BJ (cell line): Measurements from ENCODE around the gene C1QB. TPM values are rescaled to one million over a fixed set of nuclear protein-coding genes. Genes with fewer than 3 reads are reported as not detected.

Source experiments
- CTCF ChIA-PET: fragments of 350-600 bp; formaldehyde crosslinking; extraction: SDS; loops from one replicate; lab custom pipeline; 2021; ENCODE audit warnings: antibody characterized with exemption, inconsistent platforms; lab: Yijun Ruan, JAX
- POLR2A ChIA-PET: fragments of 300-600 bp; sonication (Branson Sonifier 250); formaldehyde crosslinking; extraction: SDS; loops from one replicate; lab custom pipeline; 2021; ENCODE audit warnings: antibody characterized with exemption; lab: Charles Lee
- DNase-seq: peaks from one replicate; pipeline ENCODE4 v3.0.0-alpha.2; 2011; ENCODE audit warnings: low read depth
- H3K27me3 ChIP-seq: 2 replicates; pipeline ENCODE4 v1.6.0; 2011; ENCODE audit warnings: low read length; ENCODE audit not compliant: control insufficient read depth, insufficient read depth
- H3K36me3 ChIP-seq: 2 replicates; pipeline ENCODE4 v1.5.1; 2011; ENCODE audit warnings: low read length; ENCODE audit not compliant: control insufficient read depth, insufficient read depth
- H3K4me3 ChIP-seq: 2 replicates; pipeline ENCODE4 v1.5.1; 2011; ENCODE audit warnings: low read depth, mild to moderate bottlenecking, control low read depth, low read length
- polyA plus RNA-seq: library from polyadenylated mRNA; depleted of rRNA; stranded (reverse); fragments of >200 nt; gene quantifications from 2 replicates; pipeline ENCODE4 v1.2.3, GENCODE V29; 2011
- TF ChIP-seq, protein P1 (sequence below): IDR thresholded peaks from 2 replicates; pipeline ENCODE4 v1.5.1; 2011; ENCODE audit warnings: low read depth, mild to moderate bottlenecking, control low read depth, inconsistent platforms, low read length, moderate library complexity; ENCODE audit not compliant: insufficient read depth

Gene C1QB
- polyA plus RNA-seq, 1 experiment: not detected

DNA sequence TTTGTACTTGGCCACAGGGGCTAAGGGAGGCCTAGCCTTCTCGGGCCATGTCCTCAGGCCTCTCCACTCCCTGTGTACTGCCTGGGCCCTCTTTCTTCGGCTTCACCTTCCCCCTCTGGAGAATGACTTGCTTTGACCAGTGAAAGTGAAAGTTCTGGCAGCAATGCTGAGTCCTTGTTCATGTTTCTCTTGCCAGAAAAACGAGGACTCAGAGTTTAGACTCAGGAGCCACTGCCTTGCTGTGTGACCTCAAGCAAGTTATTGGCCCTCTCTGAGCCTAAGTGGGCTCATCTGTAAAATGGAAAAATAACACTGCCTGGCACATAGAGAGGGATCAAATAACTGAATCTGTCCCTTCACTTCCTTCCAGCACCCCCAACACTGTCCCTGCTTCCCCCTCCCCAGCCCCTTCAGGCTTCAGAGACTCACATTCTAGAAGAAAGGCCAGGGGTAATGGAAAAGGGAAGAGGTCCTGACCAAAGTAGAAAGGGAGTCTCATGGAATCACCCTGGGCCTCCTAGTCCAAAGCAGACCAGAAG, 15.1 kb upstream of the C1QB start:
- no peak overlapping the region for H3K4me3 ChIP-seq
- POLR2A ChIA-PET: no interaction called here
- no peaks in the 10 kb centered on the region for H3K36me3 ChIP-seq
- CTCF ChIA-PET: no interaction called here
- TF ChIP-seq, protein P1, sequence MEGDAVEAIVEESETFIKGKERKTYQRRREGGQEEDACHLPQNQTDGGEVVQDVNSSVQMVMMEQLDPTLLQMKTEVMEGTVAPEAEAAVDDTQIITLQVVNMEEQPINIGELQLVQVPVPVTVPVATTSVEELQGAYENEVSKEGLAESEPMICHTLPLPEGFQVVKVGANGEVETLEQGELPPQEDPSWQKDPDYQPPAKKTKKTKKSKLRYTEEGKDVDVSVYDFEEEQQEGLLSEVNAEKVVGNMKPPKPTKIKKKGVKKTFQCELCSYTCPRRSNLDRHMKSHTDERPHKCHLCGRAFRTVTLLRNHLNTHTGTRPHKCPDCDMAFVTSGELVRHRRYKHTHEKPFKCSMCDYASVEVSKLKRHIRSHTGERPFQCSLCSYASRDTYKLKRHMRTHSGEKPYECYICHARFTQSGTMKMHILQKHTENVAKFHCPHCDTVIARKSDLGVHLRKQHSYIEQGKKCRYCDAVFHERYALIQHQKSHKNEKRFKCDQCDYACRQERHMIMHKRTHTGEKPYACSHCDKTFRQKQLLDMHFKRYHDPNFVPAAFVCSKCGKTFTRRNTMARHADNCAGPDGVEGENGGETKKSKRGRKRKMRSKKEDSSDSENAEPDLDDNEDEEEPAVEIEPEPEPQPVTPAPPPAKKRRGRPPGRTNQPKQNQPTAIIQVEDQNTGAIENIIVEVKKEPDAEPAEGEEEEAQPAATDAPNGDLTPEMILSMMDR: no peak
- DNase-seq: no peak
- H3K27me3 ChIP-seq: peaks cover 6% of the 10 kb centered on the region

DNA sequence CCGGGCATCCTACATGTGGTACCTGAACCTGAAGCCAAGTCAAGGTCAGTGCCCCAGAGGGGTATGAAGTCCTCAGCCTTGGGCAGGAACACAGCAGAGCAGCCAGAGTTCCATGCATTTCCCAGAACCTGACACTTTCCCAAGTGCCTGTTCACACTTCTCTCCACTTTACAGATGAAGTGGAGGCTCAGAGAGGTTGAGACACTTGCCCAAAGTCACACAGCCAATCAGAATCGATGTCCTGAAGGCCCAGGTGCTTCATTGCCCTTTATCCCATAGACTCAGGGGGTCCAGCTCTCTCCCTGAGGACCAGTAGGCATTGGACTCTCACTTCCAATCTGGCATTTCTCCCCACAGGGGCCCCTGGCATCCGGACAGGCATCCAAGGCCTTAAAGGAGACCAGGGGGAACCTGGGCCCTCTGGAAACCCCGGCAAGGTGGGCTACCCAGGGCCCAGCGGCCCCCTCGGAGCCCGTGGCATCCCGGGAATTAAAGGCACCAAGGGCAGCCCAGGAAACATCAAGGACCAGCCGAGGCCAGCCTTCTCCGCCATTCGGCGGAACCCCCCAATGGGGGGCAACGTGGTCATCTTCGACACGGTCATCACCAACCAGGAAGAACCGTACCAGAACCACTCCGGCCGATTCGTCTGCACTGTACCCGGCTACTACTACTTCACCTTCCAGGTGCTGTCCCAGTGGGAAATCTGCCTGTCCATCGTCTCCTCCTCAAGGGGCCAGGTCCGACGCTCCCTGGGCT, 14.4 kb upstream of the C1QB start:
- H3K36me3 ChIP-seq: no peaks in the 10 kb centered on the region
- TF ChIP-seq, protein P1: no peak
- ChIA-PET POLR2A (no interaction called here), CTCF (interaction anchor here (0.6 to 8.4 kb wide), 4 partner anchors 117 to 231 kb away, joined by 3 to 237 read pairs (median 4); no protein-coding TSS in a partner anchor)
- no peak for DNase-seq
- no peak overlapping the region for H3K4me3 ChIP-seq
- peaks cover 5% of the 10 kb centered on the region for H3K27me3 ChIP-seq

DNA sequence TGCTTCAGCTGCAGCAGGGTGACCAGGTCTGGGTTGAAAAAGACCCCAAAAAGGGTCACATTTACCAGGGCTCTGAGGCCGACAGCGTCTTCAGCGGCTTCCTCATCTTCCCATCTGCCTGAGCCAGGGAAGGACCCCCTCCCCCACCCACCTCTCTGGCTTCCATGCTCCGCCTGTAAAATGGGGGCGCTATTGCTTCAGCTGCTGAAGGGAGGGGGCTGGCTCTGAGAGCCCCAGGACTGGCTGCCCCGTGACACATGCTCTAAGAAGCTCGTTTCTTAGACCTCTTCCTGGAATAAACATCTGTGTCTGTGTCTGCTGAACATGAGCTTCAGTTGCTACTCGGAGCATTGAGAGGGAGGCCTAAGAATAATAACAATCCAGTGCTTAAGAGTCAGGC, 13.8 kb upstream of the C1QB start:
- POLR2A ChIA-PET: interaction anchor here (0.6 kb wide), 1 partner anchor 474 kb away, joined by 5 read pairs; no protein-coding TSS in a partner anchor
- H3K4me3 ChIP-seq: no peak overlapping the region
- TF ChIP-seq, protein P1: 0 out of 2 replicates have a peak, but pooled peaks have one; percentile 13
- CTCF ChIA-PET: interaction anchor here (0.6 to 8.4 kb wide), 5 partner anchors 111 to 232 kb away, joined by 3 to 237 read pairs (median 3); no protein-coding TSS in a partner anchor
- H3K36me3 ChIP-seq: no peaks in the 10 kb centered on the region
- peaks cover 5% of the 10 kb centered on the region for H3K27me3 ChIP-seq
- DNase-seq: peak; percentile 6

DNA sequence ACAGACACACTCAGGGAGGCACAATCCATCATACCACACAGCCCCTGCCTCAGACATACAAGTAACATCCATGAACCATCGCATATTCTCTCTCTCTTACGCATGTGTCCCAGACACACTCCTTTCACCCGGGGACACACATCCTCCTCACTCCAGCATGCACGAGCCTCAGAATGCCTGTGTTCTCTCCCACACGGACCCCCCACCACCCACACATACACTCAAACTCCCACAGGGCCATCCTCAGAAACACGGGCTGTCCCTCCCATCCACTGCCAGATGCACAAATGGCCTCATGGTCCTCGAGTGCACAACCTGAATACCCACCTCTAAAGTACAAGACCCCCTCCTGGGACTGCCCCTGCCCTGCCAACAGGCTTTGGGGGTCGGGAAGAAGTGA, 11.8 kb upstream of the C1QB start:
- H3K36me3 ChIP-seq: no peaks in the 10 kb centered on the region
- TF ChIP-seq, protein P1: no peak
- no peak for DNase-seq
- peaks cover 2% of the 10 kb centered on the region; the same call in 1 of the 2 replicates for H3K27me3 ChIP-seq
- H3K4me3 ChIP-seq: no peak overlapping the region
- ChIA-PET CTCF (interaction anchor here (0.5 to 8.4 kb wide), 12 partner anchors 8 to 633 kb away, joined by 3 to 237 read pairs (median 3); no protein-coding TSS in a partner anchor), POLR2A (no interaction called here)
